H1 (cell line): ENCODE results near the gene HOXB7.

Experiments used
- ATF3 ChIP-seq: IDR thresholded peaks from 2 replicates; pipeline ENCODE4 v1.6.1; 2011; ENCODE audit warnings: low read depth, mild to moderate bottlenecking, low read length; ENCODE audit not compliant: insufficient read depth
- BRCA1 ChIP-seq: IDR thresholded peaks from 2 replicates; pipeline ENCODE4 v1.6.1; 2012; ENCODE audit warnings: low read depth, low read length, improper control_type of control experiment
- CEBPB ChIP-seq: IDR thresholded peaks from 2 replicates; pipeline ENCODE4 v1.6.1; 2012; ENCODE audit warnings: low read depth, low read length
- CHD2 ChIP-seq: IDR thresholded peaks from 2 replicates; pipeline ENCODE4 v1.6.1; 2012; ENCODE audit warnings: low read length, improper control_type of control experiment
- CTCF ChIP-seq, 3 experiments: IDR thresholded peaks; 1 replicate in 2 of 3; 2 replicates in 1 of 3; pipeline versions ENCODE4 v1.5.1 to v1.6.1; 2011; ENCODE audit warnings: low read length in 3 of 3, mild to moderate bottlenecking in 3 of 3, inconsistent platforms in 2 of 3, low read depth in 1 of 3, moderate library complexity in 1 of 3; ENCODE audit not compliant: insufficient read depth in 1 of 3; ENCODE audit errors: control extremely low read depth in 1 of 3
- EP300 ChIP-seq, 2 experiments: IDR thresholded peaks; 1 replicate in 1 of 2; 2 replicates in 1 of 2; pipeline ENCODE4 v1.6.1; 2011 to 2012; ENCODE audit warnings: low read depth in 2 of 2, low read length in 2 of 2, mild to moderate bottlenecking in 2 of 2, borderline replicate concordance in 1 of 2, inconsistent platforms in 1 of 2, moderate library complexity in 1 of 2
- EZH2 ChIP-seq: fragments of 200-600 bp; sonication (generic); IDR thresholded peaks from 2 replicates; pipeline ENCODE4 v1.7.1; 2012; ENCODE audit warnings: low read depth, mild to moderate bottlenecking, moderate library complexity, low read length, inconsistent platforms; ENCODE audit not compliant: severe bottlenecking
- MAFK ChIP-seq: IDR thresholded peaks from 2 replicates; pipeline ENCODE4 v1.6.1; 2012; ENCODE audit warnings: low read depth, mild to moderate bottlenecking, improper control_type of control experiment, low read length
- POLR2AphosphoS5 ChIP-seq: IDR thresholded peaks from 2 replicates; pipeline ENCODE4 v1.6.1; 2011; ENCODE audit warnings: low read depth, low read length
- POU5F1 ChIP-seq: IDR thresholded peaks from 2 replicates; pipeline ENCODE4 v1.6.1; 2011; ENCODE audit warnings: low read depth, mild to moderate bottlenecking, low read length, moderate library complexity
- SAP30 ChIP-seq: fragments of 300-600 bp; sonication (generic); IDR thresholded peaks from 2 replicates; pipeline ENCODE4 v1.7.1; 2012; ENCODE audit warnings: low read length, moderate library complexity, mild to moderate bottlenecking, inconsistent platforms; ENCODE audit not compliant: insufficient read depth, insufficient replicate concordance
- TF ChIP-seq, protein P1 (sequence below): IDR thresholded peaks from 2 replicates; pipeline ENCODE4 v1.6.1; 2011; ENCODE audit warnings: low read length, improper control_type of control experiment

GRCh38 chr17:48619826-48620449, 9.1 kb upstream of the HOXB7 start:
- TF ChIP-seq, protein P1, sequence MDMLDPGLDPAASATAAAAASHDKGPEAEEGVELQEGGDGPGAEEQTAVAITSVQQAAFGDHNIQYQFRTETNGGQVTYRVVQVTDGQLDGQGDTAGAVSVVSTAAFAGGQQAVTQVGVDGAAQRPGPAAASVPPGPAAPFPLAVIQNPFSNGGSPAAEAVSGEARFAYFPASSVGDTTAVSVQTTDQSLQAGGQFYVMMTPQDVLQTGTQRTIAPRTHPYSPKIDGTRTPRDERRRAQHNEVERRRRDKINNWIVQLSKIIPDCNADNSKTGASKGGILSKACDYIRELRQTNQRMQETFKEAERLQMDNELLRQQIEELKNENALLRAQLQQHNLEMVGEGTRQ, result no peak
- TF ChIP-seq CTCF (IDR thresholded peaks at IDR 0.05; ENCODE audit: control extremely low read depth in 1 of 3, insufficient read depth in 1 of 3, low read depth in 1 of 3, low read length in 3 of 3) (no peak), SAP30 (no peak), POU5F1 (no peak), EP300 (IDR thresholded peaks at IDR 0.05; ENCODE audit: borderline replicate concordance in 1 of 2, low read depth in 2 of 2, low read length in 2 of 2) (no peak), EZH2 (peak; percentile 100), CHD2 (no peak), POLR2AphosphoS5 (no peak), CEBPB (no peak), ATF3 (no peak), BRCA1 (no peak), MAFK (no peak)
